Right kidney (tissue), 1 donor: ENCODE results near the gene THYN1.
"Not testable (repeated sequence)": the region's sequence is repeated elsewhere in the genome, so short reads cannot be mapped to it uniquely, and the experiment has no call there.

Experiments
- DNase-seq: peaks from one replicate; pipeline ENCODE4 v3.0.0-alpha.2; 2016

THYN1 gene

DNA sequence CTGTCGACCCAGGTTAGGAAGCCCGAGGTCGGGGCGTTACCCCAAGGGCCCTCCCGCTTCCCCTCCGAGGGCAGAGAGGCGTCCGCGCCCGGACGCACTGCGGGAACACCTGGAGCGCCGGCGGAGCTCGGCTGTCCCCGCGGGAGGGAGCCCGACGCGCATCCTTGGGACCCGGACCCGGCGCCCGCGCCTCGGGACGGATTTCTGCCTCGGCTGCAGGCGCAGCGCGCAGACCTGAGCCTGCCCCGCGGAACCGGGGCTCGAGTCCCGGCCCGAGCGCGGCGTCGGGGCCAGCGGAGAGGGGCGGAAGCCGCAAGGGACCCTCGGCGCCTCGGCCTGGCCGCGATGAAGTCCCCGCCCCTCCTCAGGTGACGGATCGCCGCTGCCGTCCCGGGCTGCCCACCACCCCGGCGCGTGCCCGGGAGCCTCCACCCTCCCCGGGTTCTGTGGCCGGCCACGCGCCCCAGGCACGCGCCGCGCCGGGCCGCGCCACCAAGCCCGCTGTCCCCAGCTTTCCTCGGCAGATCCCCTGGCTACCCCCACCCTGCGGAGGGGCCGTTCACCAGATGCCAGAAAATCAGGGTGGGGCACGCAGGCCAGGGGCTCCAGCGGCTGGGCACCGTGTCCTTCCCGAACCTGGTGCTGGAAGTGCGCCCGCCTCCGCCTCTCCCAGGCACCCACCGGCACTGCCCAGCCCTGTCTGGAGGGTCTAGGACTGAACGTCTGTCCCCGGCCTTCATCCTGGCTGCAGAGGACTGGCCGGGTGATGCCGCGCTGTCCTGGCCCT lies 23.4 kb upstream of the THYN1 start:
- peak; percentile 83 for DNase-seq

DNA sequence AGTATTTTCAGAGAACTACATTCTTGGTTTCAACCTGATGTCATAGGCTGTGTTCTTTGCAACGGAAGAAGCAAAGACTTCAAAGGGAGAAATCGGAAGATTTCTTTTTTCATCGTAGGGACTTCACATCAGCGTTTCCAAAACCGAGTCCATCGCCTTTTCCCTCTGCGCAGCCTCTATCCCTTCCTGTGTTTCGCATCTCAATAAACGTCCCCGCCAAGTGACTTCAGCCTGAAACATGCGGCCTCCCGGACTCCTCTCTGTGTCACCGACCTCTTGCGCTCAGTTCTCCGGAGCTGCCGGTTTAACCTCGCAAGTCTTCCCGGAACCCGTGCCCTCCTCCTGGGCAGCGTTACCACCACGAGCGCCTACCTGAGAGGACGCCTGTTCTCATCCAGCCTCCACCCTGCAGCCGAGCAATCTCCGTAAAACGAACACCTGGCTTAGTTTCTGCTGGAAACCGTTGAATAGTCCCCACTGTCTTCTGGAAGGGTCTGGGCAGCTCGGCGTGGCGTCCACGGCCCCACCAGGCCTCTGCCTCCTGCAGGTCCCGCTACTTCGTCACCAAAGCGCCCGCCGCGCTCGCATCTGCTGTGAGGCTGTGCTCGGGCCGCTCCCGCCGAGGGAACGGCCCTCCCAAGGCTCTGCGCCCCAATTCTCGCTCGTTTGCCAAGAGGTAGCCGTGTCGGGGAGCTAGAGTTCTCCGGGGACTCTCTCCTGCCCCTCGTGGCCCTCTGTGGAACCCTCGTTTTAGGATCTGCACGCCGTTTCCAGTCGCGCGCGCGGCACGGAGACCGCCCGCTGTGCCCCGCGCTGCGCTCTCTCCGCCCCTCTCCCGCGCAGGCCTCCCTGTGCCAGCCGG lies 22.6 kb upstream of the THYN1 start, which contains the start of gene GLB1L3:
TSS of gene GLB1L3 (plus strand) at position 846 of the 862 bp plus-strand sequence. CDS start 362 bp downstream, outside the sequence.
- peak; percentile 83 for DNase-seq

DNA sequence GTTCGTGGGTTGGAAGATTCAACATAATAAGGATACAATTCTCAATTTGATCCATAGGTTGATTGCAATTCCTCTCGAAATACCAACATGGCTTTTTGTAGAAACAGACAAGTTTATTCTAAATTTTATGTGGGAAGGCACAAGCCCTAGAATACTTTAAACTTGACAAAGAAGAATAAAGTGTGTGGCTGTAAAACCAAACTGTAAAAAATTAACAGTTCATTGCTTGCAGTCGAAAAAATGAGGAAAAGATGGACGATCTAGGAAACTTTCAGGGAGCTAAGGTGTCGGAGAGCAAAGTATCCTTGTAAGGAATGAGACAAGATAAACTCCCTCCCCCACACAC lies 22.0 kb upstream of the THYN1 start:
- DNase-seq: no peak

DNA sequence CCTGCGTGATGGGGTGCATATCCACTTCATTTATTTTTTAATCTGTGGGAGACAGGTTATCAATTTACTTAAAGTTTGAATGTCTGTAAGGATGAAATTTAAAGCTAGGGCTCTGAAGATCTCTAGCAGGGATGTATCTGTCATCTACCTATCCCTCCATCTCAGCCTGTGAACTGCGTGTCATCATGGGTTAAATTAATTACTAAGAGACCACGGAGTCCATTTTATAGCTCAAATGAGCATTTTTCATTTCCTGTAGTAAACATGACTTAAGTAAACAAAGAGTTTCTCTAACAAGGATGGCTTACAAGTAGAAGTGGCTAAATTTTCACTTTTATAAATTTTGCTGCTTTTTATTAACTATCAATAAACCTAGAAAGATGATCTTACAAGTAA lies 20.2 kb upstream of the THYN1 start:
- no peak for DNase-seq

DNA sequence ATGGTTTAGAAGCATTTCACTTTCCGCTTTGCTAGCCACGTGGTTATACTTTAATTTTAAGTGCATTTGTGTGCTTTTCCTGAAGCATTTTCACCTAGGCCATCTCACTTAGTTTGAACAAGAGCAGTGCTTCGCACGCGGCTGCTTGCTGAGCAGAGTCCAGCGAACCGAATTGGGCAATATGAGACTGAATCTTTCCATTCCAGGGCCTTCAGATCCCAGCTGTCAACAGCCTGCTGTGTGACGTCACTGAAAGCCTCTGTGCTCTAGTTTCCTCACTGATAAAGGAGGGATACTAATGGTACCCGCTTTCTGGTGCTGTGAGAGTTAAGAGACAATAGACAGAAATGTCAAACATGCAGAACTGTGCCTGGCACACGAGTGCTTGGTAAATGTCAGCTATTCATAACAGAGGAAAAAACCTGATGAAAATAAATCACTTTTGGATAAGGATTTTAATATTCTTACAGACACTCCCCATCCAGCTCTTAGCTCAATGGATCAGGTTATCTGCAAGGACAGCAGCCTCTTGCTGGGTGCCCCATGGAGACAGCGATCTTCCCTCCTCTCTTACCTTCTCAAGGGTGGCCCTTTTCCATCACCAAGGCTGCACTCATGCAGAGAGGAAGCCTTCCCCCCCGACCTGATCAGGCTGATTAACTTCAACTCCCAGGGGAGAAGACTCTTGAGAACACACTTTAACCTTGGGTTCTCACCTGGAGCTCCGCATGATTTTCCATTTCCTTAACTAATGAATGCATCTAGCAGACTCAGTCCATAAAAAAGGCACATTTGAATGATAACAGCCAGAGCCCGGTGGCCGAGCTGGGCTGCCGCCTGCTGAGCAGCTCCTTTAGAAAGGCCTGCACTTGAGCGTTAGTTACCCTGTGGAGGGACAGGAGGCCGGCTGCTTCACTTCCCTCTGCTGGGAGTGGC lies 19.5 kb upstream of the THYN1 start:
- DNase-seq: no peak

DNA sequence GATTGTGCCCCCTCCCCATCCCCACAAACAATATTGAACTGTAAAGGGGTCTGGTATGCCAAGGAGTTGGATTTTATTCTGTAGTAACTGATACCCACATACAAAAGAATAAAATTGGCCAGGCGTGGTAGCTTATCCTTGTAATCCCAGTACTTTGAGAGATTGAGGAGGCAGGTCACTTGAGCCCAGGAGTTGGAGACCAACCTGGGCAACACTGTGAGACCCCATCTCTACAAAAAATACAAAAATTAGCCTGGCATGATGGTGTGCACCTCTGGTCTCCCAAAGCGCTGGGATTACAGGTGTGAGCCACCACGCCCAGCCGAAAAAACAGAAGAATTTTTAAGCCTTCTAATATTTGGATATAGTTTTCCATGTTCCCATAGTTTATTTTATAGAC lies 18.8 kb upstream of the THYN1 start:
- DNase-seq: no peak

DNA sequence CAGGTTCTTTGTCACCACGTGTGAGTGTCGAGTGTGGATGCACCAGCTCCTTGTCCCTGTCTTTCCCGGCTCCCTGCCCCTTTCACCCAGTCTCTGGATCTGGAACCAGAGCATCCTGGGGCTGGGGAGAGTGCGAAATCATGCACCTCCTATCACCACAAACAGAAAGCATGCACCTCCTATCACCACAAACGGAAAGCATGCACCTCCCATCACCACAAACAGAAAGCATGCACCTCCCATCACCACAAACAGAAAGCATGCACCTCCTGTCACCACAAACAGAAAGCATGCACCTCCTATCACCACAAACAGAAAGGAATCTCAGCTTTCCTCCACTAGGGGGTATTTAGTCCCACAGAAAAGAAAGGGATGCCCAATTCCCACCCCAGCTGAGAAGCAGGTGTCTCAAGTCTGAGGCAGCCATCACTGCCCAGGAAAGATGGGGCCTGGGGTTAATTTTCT lies 17.1 kb upstream of the THYN1 start:
- no peak for DNase-seq

DNA sequence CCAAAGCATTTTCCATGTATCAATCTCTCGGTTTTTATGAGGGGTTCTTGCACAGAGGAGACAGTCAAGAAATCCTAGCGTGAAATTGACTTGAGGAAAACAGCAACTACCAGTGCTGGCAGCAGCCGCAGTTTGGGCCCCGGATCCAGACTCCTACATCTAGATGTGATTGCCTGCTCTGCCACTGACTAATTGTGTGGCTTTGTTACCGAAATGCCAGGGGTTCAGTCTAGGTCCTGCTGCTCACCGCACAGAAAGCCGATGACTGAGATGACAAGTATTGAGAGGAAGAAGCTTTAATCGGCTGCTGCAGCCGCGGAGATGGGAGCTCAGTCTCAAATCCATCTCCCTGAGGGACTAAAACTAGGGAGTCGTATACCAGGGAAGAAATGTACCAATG lies 14.8 kb upstream of the THYN1 start:
- DNase-seq: no peak

DNA sequence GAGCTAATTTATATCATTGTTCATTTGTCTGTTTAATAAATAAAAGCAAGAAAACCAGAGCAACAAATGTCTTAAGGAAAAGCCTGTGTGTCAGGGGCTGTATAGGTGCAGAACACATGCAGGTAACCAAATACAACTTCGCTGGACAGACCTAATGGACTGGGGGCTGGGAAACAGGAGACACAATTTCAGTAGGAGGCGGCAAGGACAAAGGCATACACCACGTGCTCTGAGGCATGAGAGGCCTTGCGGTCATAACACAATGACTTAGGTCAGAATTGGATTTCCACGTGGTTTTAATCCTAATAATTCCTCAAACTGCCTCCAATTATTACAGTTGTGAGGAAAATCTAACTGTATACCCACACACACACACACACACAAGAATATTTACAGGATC lies 14.3 kb upstream of the THYN1 start:
- DNase-seq: no peak

DNA sequence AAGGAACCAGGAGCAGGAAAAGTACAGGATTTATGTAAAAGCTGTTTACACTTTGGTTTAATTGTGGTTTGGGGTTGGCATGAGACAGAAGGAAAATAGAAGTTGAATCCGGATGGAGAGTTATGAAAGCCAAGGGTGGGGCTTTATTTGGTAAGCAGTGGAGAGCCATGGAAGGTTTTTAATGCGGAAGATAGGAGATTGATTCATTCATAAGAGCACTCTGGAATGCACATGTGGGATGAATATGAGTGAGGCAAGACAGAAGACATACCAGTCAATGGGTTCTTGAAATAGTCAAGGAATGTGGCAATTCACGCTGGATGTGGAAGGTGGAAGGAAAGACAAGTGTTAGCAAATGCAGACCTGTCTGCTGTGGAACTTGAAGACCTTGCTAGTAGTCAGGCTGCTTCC lies 13.7 kb upstream of the THYN1 start:
- no peak for DNase-seq

DNA sequence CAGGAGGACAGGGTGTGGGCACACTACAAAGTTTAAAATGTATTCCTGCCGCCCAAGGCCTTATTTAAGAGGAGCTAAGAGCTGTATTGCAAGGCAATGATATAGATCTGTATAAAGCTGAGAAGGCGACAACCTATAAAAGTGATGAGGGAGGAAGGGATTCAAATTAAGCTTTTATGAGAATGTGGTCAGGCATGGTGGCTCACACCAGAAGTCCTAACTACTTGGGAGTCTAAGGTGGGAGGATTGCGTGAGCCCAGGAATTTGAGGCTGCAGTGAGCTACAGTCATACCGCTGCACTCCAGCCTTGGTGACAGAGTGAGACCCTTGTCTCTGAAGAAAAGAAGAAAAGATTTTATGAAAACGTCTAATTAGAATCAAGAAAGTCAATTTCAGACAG lies 13.3 kb upstream of the THYN1 start:
- DNase-seq: no peak

DNA sequence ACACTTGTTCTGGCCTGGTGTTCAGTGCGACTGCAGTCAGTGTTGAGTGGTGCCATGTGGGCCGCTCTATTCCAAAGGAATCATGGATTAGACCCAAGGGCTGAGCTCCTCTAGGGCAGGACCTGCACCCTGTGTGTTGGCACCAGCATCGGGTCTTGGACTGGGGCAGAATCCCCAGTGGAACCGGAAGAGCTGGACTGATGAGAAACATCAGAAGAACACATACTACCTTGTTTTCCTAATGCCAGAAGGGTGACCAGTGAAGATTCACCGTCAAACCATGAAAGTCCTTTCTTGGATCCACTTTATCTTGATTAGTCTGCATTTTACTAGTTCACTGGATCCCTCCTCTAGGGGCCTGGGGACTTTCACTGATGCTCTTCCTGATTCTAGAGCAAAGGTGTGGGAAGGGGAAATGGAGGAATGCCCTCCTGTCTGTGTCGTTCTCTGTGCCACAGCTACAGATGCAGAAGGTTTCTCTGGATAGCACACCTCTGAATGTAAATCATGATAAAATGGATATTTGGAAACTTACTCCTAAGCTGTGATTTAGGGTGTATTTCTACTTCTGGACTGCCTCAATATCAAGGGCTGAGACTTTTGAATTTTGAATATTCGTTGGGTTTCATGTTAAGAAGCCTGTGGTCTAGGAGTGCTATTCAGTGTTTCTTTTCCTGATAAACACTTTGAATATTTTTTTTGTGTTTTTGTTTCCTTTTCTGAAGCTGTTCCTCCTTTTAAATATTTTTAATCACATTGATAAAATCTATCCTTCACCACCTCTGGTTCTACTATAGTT lies 12.0 kb upstream of the THYN1 start:
- DNase-seq: no peak

DNA sequence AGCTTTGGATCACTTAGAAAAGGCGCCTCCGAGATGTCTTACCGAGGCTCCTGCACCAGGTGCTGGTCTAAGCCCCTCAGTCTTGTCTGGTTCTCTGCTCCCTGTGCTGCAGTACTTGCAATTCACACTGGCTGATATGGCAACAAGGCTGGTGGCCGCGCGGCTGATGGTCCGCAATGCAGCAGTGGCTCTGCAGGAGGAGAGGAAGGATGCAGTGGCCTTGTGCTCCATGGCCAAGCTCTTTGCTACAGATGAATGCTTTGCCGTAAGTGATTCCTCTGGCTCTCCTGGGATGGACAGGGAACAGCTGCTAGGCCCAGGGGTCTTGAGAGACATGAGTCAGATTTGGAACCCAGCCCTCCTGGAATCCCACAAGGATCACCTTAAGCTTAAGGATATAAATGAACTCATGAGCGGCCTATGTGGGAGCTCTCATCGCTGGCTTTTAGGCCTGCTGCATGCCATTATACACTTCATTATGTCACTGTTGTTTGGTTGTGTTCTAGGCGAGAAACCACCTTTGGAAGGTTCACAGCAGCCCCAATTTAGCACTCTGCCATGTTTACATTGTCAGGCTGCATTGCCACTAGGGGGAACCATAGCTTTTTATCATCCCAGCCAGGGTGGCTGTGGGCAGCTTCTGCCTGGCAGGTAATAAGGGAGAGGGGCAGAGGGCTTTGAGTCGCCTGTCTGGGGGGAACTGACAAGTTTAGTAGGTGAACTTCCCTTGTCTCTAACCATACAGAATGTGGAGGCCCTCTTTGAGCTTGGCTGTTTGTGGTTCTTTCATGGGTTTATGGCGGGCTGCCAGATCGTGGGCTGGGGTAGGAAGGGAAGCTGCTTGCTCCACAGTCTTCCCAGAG lies 8.7 kb upstream of the THYN1 start:
- DNase-seq: no peak

DNA sequence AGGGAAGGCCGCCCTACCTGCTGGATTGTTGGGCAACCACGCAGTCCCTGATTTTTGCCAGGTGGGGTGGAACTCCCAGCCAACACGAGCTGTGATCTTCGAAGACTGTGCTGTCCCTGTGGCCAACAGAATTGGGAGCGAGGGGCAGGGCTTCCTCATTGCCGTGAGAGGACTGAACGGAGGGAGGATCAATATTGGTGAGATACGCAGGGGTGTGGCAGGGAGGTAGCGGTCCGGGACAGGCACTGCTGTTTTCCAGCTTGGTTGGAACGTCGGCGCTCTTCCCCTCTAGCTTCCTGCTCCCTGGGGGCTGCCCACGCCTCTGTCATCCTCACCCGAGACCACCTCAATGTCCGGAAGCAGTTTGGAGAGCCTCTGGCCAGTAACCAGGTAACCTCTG lies 7.8 kb upstream of the THYN1 start:
- no peak for DNase-seq

DNA sequence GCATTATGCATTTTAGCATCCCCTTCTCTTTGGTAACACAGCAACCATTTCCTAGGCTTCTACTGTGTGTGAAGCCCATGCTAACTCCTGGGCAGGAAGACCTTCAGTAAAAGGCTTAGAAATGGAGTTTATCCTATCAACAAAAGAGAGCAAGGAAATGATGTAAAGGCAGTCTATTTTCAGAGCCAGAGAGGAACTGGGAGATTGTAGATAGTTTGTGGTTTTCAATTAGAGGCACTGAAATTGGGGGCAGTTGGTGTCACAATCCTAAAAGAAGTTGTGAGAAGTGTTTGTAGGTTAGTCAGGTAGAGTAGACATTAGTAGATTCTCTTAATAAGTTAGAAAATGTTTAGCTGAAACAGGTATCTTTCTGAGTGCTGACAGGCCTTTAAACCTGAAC lies 7.4 kb upstream of the THYN1 start:
- no peak for DNase-seq

DNA sequence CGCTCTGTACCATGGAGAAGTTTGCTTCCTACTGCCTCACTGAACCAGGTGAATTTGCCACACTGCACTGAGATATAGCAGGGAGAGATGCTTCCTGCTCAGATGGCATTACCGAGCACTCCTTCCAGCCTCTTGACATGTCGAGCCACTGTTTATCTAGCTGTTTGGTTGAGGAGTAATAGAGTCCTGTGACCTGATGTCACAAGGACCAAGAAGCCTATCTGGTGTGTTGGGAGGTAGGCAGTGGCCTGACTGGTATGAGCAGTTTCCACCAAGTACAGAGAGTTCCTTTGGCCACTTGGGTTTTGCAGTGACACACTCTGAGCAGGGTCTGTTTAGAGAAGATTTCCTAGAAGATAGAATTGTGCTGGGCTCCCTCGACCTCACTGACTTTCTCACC lies 5.4 kb upstream of the THYN1 start:
- DNase-seq: no peak

DNA sequence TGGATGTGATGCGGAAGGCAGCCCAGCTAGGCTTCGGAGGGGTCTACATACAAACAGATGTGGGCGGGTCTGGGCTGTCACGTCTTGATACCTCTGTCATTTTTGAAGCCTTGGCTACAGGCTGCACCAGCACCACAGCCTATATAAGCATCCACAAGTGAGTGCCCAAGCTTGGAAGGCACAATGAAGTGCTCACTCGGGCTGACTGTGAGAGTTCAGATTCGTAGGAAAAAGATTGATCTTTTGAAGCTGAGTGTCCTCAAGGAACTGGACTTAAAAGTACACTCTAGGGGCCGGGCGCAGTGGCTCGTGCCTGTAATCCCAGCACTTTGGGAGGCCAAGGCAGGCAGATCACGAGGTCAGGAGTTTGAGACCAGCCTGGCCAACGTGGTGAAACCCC lies 3.9 kb upstream of the THYN1 start:
- no peak for DNase-seq

DNA sequence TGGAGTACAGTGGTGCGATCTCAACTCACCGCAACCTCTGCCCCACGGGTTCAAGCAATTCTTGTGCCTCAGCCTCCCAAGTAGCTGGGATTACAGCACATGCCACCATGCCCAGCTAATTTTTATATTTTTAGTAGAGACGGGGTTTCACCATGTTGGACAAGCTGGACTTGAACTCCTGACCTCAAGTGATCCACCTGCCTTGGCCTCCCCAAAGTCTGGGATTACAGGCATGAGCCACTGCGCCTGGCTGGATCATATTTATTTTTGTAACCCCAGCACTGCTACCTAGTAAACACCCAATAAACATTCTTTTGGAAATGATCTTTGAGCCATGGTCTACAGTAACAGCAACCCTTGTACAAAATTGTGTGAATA lies 2.0 kb upstream of the THYN1 start:
- DNase-seq: not testable (repeated sequence)

DNA sequence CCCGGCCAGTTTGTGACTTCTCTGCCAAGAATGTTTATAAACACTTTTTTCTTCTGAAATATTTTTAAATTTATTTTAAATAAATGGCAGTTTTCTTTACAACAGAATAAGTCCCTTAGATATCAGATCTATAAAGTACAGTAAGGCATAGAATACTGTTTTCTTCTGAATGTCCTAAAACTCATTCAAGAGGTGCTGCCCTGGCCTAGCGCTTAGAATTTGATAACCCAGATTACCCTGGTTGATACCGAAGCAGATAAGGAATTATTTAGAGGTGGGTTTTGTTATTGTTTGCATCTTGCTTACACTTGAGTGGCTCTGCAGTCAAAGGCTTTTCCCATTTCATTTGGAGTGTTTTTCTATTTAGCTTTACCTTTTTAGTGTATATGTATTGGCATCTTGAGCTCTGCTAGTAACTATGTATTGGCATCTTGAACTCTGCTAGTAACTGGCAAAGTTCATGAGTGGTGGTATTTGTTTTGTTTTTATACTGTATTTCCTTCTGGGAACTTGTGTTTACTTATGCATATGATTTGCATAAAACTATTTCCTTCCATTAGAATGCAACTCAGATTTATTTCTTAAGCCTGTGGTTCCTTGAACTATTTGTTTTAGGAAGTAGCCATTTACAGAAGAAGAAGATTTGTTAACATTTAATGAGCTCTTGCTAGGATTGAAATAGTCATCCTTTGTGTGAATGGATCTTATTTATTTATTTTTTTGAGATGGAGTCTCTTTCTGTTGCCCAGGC lies 1.5 kb upstream of the THYN1 start:
- DNase-seq: no peak
